ENCODE results near the gene GKN2.

Gene GKN2

GRCh38 chr2:68935471-68935870 is 17.2 kb downstream of the GKN2 start:
- Histone ChIP-seq H3K4me1 (ENCODE audit: control insufficient read depth, insufficient read depth, low read length) (no peaks in the 10 kb centered on the region), H3K9me3 (ENCODE audit: control insufficient read depth, insufficient read depth, low read depth, low read length) (no peaks in the 10 kb centered on the region), H3K4me3 (ENCODE audit: low read depth, low read length) (no peak overlapping the region), H3K36me3 (ENCODE audit: control insufficient read depth in 2 of 2, insufficient read depth in 1 of 2, low read length in 2 of 2) (no peaks in the 10 kb centered on the region), H3K27ac (ENCODE audit: extremely low read depth, low read depth, low read length) (no peak overlapping the region)
- TF ChIP-seq ZNF664 (tag by site-specific recombination; IDR thresholded peaks at IDR 0.05) = no peak
- TF ChIP-seq, protein P1, sequence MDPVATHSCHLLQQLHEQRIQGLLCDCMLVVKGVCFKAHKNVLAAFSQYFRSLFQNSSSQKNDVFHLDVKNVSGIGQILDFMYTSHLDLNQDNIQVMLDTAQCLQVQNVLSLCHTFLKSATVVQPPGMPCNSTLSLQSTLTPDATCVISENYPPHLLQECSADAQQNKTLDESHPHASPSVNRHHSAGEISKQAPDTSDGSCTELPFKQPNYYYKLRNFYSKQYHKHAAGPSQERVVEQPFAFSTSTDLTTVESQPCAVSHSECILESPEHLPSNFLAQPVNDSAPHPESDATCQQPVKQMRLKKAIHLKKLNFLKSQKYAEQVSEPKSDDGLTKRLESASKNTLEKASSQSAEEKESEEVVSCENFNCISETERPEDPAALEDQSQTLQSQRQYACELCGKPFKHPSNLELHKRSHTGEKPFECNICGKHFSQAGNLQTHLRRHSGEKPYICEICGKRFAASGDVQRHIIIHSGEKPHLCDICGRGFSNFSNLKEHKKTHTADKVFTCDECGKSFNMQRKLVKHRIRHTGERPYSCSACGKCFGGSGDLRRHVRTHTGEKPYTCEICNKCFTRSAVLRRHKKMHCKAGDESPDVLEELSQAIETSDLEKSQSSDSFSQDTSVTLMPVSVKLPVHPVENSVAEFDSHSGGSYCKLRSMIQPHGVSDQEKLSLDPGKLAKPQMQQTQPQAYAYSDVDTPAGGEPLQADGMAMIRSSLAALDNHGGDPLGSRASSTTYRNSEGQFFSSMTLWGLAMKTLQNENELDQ (tag by site-specific recombination; IDR thresholded peaks at IDR 0.05; ENCODE audit: low read depth) = no peak
- TF ChIP-seq ZNF626 (tag by site-specific recombination; IDR thresholded peaks at IDR 0.05) = no peak
- TF ChIP-seq ZNF433 (tag by site-specific recombination; IDR thresholded peaks at IDR 0.05; ENCODE audit: low read depth) = no peak
- no peak for TF ChIP-seq ZNF2 (tag by site-specific recombination; IDR thresholded peaks at IDR 0.05)
- TF ChIP-seq, protein P2, sequence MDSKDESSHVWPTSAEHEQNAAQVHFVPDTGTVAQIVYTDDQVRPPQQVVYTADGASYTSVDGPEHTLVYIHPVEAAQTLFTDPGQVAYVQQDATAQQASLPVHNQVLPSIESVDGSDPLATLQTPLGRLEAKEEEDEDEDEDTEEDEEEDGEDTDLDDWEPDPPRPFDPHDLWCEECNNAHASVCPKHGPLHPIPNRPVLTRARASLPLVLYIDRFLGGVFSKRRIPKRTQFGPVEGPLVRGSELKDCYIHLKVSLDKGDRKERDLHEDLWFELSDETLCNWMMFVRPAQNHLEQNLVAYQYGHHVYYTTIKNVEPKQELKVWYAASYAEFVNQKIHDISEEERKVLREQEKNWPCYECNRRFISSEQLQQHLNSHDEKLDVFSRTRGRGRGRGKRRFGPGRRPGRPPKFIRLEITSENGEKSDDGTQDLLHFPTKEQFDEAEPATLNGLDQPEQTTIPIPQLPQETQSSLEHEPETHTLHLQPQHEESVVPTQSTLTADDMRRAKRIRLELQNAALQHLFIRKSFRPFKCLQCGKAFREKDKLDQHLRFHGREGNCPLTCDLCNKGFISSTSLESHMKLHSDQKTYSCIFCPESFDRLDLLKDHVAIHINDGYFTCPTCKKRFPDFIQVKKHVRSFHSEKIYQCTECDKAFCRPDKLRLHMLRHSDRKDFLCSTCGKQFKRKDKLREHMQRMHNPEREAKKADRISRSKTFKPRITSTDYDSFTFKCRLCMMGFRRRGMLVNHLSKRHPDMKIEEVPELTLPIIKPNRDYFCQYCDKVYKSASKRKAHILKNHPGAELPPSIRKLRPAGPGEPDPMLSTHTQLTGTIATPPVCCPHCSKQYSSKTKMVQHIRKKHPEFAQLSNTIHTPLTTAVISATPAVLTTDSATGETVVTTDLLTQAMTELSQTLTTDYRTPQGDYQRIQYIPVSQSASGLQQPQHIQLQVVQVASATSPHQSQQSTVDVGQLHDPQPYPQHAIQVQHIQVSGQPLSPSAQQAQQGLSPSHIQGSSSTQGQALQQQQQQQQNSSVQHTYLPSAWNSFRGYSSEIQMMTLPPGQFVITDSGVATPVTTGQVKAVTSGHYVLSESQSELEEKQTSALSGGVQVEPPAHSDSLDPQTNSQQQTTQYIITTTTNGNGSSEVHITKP (tag by site-specific recombination; IDR thresholded peaks at IDR 0.05) = no peak
- TF ChIP-seq ZNF692 (tag by site-specific recombination; IDR thresholded peaks at IDR 0.05) = no peak
- CTCF ChIA-PET = interaction anchor here (0.9 to 2.4 kb wide), 4 partner anchors 10 to 226 kb away, joined by 3 to 17 read pairs (median 4); no protein-coding TSS in a partner anchor
- POLR2A ChIA-PET = no interaction called here

DNA sequence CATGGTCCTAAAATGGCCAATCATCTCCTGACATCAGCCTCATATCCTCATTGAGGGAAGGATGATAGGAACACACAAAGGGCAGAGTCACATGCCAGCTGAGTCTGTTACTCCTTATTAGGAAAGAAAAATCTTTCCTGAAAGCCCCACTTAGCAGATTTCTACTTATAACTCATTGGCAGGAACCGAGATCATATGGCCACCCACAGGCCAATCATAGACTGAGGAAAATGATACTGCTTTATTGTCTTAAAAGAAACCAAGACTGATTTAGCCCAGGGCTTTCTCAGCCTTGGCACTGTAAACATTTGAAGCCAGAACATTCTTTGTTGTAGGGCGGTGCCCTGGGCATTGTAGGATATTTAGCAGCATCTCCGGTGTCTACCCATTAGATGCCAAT is 18.7 kb downstream of the GKN2 start:
- Histone ChIP-seq H3K4me3 (ENCODE audit: low read depth, low read length) (no peak overlapping the region), H3K27ac (ENCODE audit: extremely low read depth, low read depth, low read length) (no peak overlapping the region), H3K36me3 (ENCODE audit: control insufficient read depth in 2 of 2, insufficient read depth in 1 of 2, low read length in 2 of 2) (no peaks in the 10 kb centered on the region), H3K4me1 (ENCODE audit: control insufficient read depth, insufficient read depth, low read length) (no peaks in the 10 kb centered on the region), H3K9me3 (ENCODE audit: control insufficient read depth, insufficient read depth, low read depth, low read length) (no peaks in the 10 kb centered on the region)
- POLR2A ChIA-PET = no interaction called here
- TF ChIP-seq ZNF350 (tag by site-specific recombination; IDR thresholded peaks at IDR 0.05) = no peak
- no peak for TF ChIP-seq ZNF2 (tag by site-specific recombination; IDR thresholded peaks at IDR 0.05)
- TF ChIP-seq TSHZ1 (tag by site-specific recombination; IDR thresholded peaks at IDR 0.05; ENCODE audit: borderline replicate concordance) = no peak
- no peak for TF ChIP-seq ZNF48 (tag by site-specific recombination; IDR thresholded peaks at IDR 0.05)
- CTCF ChIA-PET = interaction anchor here (0.6 to 2.4 kb wide), 5 partner anchors 9 to 225 kb away, joined by 3 to 17 read pairs (median 5); no protein-coding TSS in a partner anchor
